Measurements from ENCODE around the gene ID3. TPM values are rescaled to one million over a fixed set of nuclear protein-coding genes. Genes with fewer than 3 reads are reported as not detected.

Gene ID3
- total and polyA plus RNA-seq, 9 of the 15 experiments (the other 6 are each of a cell fraction or from before 2014, with no cell fraction given): 6.8 to 59.8 (median 23.5) TPM

DNA sequence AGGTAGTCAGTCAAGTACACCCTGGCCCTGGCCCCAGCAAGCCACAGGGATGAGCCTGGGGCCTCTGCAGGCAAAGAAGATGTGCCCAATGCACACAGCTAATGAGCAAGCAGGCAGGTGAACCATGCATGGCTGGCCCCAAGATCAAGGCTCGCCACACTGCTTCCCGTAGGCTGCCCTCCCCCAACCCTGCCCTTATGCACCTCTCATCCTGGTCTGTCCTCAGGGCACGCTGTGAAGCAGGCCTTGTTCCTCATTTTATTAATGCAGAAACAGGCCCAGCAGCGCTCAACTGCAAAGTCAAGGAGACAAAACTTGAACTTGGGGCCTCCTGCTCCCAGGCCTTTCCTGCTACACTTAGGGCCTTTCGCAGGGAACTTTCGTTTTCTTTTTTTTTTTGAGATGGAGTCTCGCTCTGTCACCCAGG, 35.6 kb upstream of the ID3 start:
- Histone ChIP-seq H3K9ac (ENCODE audit: insufficient read depth in 1 of 2, low read depth in 2 of 2, low read length in 2 of 2) (peak overlapping the region in 1 of 2 experiments; percentile 80; a peak in 2 of 4 replicates), H3K4me1 (replicated peaks in 1 of 2; ENCODE audit: control insufficient read depth in 2 of 2, insufficient read depth in 2 of 2, low read length in 2 of 2) (peaks cover 24 to 30% of the 10 kb centered on the region in 2 experiments), H3K36me3 (ENCODE audit: control insufficient read depth, insufficient read depth, low read length) (no peaks in the 10 kb centered on the region), H2AFZ (ENCODE audit: low read depth, low read length) (peak overlapping the region; percentile 17), H3K27ac (ENCODE audit: extremely low read depth, low read depth, low read length) (no peak overlapping the region; the same call in 2 of the 3 replicates), H3K9me3 (replicated peaks; ENCODE audit: control insufficient read depth, insufficient read depth, low read depth, low read length) (no peaks in the 10 kb centered on the region), H4K20me1 (replicated peaks; ENCODE audit: control insufficient read depth, insufficient read depth, low read length) (no peaks in the 10 kb centered on the region), H3K27me3 (ENCODE audit: control insufficient read depth in 2 of 2, insufficient read depth in 2 of 2, low read length in 2 of 2) (peaks cover 0 to 5% of the 10 kb centered on the region in 2 experiments; a peak in 1 of 5 replicates), H3K79me2 (ENCODE audit: control insufficient read depth, insufficient read depth, low read length) (no peaks in the 10 kb centered on the region), H3K9me1 (ENCODE audit: control insufficient read depth, insufficient read depth, low read length) (no peaks in the 10 kb centered on the region), H3K4me2 (ENCODE audit: insufficient read depth, low read length) (no peak overlapping the region), H3K4me3 (no peak overlapping the region)
- BruUV-seq (replicated peaks): no TSS peak
- DNase-seq (ENCODE audit: extremely low read depth in 1 of 4, low spot score in 3 of 4): no peak
- ChIA-PET POLR2A (interaction anchor here (0.6 to 1.6 kb wide), 5 partner anchors 13 to 389 kb away, joined by 3 to 4 read pairs (median 3); no protein-coding TSS in a partner anchor), CTCF (ENCODE audit: low intra/inter-chr PET ratio) (no interaction called here)
- 73% methylated on average over 4 of the region's 7 CpGs for WGBS (ENCODE audit: insufficient coverage, low coverage, missing lambda C conversion rate)
- in situ Hi-C loops (cut with MboI) (no loop called here), intact Hi-C loops (cut with micrococcal nuclease) (loop anchor here (5.0 kb wide), 1 partner anchor 38 kb away; the partner anchor contains the start of gene ID3)
- no peak for ATAC-seq
- no peak for TF ChIP-seq BRCA1 (IDR thresholded peaks at IDR 0.05)
- TF ChIP-seq BRCA1 (CRISPR knock-in tag; IDR thresholded peaks at IDR 0.05): 0 out of 2 replicates have a peak, but pooled peaks have one; percentile 70
- peak; percentile 25 for TF ChIP-seq ZFX (CRISPR knock-in tag; IDR thresholded peaks at IDR 0.05)
- TF ChIP-seq TEAD2 (tag; IDR thresholded peaks at IDR 0.05): no peak
- TF ChIP-seq, protein P1, sequence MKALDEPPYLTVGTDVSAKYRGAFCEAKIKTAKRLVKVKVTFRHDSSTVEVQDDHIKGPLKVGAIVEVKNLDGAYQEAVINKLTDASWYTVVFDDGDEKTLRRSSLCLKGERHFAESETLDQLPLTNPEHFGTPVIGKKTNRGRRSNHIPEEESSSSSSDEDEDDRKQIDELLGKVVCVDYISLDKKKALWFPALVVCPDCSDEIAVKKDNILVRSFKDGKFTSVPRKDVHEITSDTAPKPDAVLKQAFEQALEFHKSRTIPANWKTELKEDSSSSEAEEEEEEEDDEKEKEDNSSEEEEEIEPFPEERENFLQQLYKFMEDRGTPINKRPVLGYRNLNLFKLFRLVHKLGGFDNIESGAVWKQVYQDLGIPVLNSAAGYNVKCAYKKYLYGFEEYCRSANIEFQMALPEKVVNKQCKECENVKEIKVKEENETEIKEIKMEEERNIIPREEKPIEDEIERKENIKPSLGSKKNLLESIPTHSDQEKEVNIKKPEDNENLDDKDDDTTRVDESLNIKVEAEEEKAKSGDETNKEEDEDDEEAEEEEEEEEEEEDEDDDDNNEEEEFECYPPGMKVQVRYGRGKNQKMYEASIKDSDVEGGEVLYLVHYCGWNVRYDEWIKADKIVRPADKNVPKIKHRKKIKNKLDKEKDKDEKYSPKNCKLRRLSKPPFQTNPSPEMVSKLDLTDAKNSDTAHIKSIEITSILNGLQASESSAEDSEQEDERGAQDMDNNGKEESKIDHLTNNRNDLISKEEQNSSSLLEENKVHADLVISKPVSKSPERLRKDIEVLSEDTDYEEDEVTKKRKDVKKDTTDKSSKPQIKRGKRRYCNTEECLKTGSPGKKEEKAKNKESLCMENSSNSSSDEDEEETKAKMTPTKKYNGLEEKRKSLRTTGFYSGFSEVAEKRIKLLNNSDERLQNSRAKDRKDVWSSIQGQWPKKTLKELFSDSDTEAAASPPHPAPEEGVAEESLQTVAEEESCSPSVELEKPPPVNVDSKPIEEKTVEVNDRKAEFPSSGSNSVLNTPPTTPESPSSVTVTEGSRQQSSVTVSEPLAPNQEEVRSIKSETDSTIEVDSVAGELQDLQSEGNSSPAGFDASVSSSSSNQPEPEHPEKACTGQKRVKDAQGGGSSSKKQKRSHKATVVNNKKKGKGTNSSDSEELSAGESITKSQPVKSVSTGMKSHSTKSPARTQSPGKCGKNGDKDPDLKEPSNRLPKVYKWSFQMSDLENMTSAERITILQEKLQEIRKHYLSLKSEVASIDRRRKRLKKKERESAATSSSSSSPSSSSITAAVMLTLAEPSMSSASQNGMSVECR (CRISPR knock-in tag; IDR thresholded peaks at IDR 0.05): no peak
- FAIRE-seq: no peak
